ENCODE data around the gene WDR19. TPM values are rescaled to one million over a fixed set of nuclear protein-coding genes. Genes with fewer than 3 reads are reported as not detected.

WDR19 gene

DNA sequence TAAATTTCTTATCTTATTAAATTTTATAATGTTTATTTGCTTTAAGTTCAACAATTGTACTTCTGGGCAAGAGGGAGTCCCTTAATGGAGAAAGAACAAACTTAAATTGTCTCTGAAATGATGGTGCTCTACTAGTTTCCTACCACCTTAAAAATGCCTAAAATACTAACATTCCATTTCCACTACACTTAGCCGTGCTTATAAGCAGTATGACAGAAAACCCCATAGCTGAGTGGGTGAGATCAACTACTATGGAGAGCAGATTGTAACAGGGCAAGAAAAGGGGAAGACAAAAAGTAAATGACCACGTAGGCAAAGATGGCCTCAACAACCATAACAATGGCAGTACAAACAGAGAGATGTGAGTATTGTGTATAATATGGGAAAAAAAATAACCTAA is 148.9 kb downstream of the WDR19 start:
- Histone ChIP-seq H3K18ac (ENCODE audit: low read length) (no peak overlapping the region), H3K27ac (replicated peaks; ENCODE audit: low read length) (no peak overlapping the region), H3K14ac (ENCODE audit: low read length) (no peak overlapping the region), H3K27me3 (ENCODE audit: control insufficient read depth in 3 of 3, insufficient read depth in 3 of 3, low read depth in 1 of 3, low read length in 3 of 3) (no peaks in the 10 kb centered on the region), H3K4ac (ENCODE audit: low read length) (no peak overlapping the region), H2BK5ac (ENCODE audit: low read length) (no peak overlapping the region), H4K91ac (ENCODE audit: low read depth, low read length, poor library complexity) (no peak overlapping the region), H2BK120ac (ENCODE audit: low read depth, low read length) (no peak overlapping the region), H3K9ac (ENCODE audit: low read depth, low read length, poor library complexity) (no peak overlapping the region), H3K9me3 (replicated peaks in 1 of 2; ENCODE audit: control insufficient read depth in 2 of 2, insufficient read depth in 1 of 2, low read depth in 1 of 2, low read length in 2 of 2) (no peaks in the 10 kb centered on the region), H2BK15ac (ENCODE audit: low read length) (no peak overlapping the region), H2BK12ac (ENCODE audit: low read length) (no peak overlapping the region), H3K23ac (ENCODE audit: low read depth, low read length, poor library complexity) (no peak overlapping the region), H3K36me3 (replicated peaks in 1 of 2; ENCODE audit: control insufficient read depth in 2 of 2, insufficient read depth in 2 of 2, low read length in 2 of 2) (peaks cover 0 to 18% of the 10 kb centered on the region in 2 donors), H3K4me2 (ENCODE audit: insufficient read depth, low read length, poor library complexity, severe bottlenecking) (no peak overlapping the region), H3K4me3 (ENCODE audit: low read length in 2 of 2) (no peak overlapping the region), H2AK5ac (ENCODE audit: low read depth, low read length) (no peak overlapping the region), H3K4me1 (ENCODE audit: control insufficient read depth in 2 of 2, insufficient read depth in 1 of 2, low read depth in 1 of 2, low read length in 2 of 2) (no peaks in the 10 kb centered on the region), H2AFZ (ENCODE audit: low read length) (no peak overlapping the region), H3K79me1 (ENCODE audit: low read depth, low read length) (peaks cover 1% of the 10 kb centered on the region), H4K8ac (ENCODE audit: low read depth, low read length) (no peak overlapping the region)
- WGBS, 2 donors (ENCODE audit: extremely low coverage in 2 of 2, insufficient read length in 2 of 2, insufficient replicate concordance in 1 of 2), result no CpG with 5 or more reads among the region's 2 CpGs
- no peak for DNase-seq (ENCODE audit: low spot score)

Small RNA genes within 50 kb of the gene (small RNA-seq; reads per million reads assigned to genes)
- not detected for gene RNU6-32P (ENCODE audit: insufficient read depth)

Data from neuronal stem cell (in vitro differentiated cells).